Measurements from ENCODE around the gene DCDC2B. TPM values are rescaled to one million over a fixed set of nuclear protein-coding genes. Genes with fewer than 3 reads are reported as not detected.

The DCDC2B gene
- total and polyA plus RNA-seq, 2 of the 13 experiments (the other 11 are each of a cell fraction or from before 2014, with no cell fraction given) = not detected

DNA sequence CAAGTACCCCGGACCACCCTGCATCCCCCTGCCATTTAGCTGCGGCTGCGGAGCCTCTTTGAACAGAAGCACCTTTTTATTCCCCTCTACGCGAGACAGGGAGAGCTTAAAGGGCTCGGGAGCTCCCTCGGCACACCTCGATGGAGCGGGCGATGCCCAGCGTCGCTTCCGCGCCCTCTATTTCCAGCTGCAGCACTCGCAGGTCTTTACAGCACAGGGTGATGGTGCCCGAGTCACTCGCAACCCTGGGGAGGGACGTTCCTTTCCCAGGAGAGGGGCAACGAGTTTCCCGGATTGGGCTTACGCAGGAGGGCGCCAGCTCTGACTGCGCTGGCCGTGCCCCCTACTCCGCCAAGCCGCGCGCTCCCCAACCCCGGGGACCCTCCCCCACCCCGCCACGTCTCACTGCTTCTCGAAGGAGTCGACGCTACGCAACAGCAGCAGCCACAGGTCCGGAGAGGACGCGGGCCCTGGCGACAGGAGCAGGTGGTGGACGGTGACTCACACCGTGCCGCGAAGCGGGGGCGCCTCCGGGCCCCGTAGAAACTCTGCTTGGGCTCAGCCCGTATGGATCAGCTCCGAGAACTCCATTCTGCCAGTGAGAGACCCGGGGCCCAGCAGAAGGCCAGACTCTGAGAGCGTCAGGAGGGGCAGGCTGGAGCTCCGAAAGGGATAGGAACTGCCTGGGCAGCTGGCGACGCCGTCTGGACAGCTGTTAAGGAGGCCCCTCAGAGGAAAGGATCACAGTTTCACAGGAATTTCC, 32.3 kb downstream of the DCDC2B start (continued):
- TF ChIP-seq, protein P1, sequence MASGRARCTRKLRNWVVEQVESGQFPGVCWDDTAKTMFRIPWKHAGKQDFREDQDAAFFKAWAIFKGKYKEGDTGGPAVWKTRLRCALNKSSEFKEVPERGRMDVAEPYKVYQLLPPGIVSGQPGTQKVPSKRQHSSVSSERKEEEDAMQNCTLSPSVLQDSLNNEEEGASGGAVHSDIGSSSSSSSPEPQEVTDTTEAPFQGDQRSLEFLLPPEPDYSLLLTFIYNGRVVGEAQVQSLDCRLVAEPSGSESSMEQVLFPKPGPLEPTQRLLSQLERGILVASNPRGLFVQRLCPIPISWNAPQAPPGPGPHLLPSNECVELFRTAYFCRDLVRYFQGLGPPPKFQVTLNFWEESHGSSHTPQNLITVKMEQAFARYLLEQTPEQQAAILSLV (CRISPR knock-in tag; IDR thresholded peaks at IDR 0.05; ENCODE audit: borderline replicate concordance) = no peak
- TF ChIP-seq ZNF343 (CRISPR knock-in tag; IDR thresholded peaks at IDR 0.05) (0 out of 2 replicates have a peak, but pooled peaks have one; percentile 44), MEIS2 (CRISPR knock-in tag; IDR thresholded peaks at IDR 0.05) (0 out of 2 replicates have a peak, but pooled peaks have one; percentile 56), ZNF20 (CRISPR knock-in tag; IDR thresholded peaks at IDR 0.05) (no peak), ZFP36 (IDR thresholded peaks at IDR 0.05; ENCODE audit: borderline replicate concordance, low read depth, low read length, partially characterized antibody) (no peak), SP2 (CRISPR knock-in tag; IDR thresholded peaks at IDR 0.05) (peak; percentile 30; the same call in 1 of the 2 replicates), ZNF703 (CRISPR knock-in tag; IDR thresholded peaks at IDR 0.05; ENCODE audit: borderline replicate concordance) (peak; percentile 69; the same call in 1 of the 2 replicates)
- TF ChIP-seq, protein P2, sequence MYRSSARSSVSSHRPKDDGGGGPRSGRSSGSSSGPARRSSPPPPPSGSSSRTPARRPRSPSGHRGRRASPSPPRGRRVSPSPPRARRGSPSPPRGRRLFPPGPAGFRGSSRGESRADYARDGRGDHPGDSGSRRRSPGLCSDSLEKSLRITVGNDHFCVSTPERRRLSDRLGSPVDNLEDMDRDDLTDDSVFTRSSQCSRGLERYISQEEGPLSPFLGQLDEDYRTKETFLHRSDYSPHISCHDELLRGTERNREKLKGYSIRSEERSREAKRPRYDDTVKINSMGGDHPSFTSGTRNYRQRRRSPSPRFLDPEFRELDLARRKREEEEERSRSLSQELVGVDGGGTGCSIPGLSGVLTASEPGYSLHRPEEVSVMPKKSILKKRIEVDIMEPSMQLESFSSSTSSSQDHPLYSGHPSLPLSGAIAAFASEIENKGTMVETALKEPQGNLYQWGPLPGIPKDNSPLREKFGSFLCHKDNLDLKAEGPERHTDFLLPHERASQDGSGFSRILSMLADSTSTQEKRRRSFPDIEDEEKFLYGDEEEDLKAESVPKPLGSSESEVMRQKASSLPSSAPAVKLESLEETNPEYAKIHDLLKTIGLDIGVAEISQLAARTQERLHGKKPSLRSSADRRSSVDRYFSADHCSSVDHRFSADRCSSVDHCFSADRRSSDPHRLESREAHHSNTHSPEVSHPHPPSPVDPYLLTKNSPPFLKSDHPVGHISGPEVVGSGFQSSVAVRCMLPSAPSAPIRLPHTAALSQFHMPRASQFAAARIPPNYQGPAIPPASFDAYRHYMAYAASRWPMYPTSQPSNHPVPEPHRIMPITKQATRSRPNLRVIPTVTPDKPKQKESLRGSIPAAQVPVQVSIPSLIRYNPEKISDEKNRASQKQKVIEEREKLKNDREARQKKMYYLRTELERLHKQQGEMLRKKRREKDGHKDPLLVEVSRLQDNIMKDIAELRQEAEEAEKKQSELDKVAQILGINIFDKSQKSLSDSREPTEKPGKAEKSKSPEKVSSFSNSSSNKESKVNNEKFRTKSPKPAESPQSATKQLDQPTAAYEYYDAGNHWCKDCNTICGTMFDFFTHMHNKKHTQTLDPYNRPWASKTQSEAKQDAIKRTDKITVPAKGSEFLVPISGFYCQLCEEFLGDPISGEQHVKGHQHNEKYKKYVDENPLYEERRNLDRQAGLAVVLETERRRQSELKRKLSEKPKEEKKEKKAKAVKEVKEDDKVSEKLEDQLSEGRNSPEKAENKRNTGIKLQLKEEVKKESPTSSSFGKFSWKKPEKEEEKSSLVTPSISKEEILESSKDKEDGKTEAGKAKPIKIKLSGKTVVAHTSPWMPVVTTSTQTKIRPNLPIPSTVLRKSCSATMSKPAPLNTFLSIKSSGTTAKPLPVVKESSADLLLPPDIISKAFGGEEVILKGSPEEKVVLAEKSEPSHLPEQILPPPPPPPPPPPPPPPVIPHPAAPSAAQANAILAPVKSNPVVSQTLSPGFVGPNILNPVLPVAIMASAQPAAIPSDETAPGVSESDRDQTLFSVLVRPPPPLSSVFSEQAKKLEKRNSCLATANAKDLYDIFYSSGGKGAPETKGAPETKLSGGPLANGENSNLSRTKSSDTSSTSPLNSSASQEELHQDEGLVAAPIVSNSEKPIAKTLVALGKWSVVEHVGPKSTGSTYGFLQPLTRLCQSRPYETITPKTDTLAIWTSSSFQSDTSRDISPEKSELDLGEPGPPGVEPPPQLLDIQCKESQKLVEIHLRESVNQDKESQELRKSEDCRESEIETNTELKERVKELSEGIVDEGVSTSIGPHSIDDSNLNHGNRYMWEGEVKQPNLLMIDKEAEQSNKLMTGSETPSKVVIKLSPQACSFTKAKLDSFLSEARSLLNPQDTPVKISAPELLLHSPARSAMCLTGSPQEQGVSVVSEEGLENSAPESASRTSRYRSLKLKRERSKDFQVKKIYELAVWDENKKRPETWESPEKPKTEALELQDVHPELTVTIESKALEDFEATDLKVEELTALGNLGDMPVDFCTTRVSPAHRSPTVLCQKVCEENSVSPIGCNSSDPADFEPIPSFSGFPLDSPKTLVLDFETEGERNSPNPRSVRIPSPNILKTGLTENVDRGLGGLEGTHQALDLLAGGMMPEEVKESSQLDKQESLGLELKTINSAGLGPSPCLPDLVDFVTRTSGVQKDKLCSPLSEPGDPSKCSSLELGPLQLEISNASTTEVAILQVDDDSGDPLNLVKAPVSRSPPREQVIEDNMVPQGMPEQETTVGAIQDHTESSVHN (CRISPR knock-in tag; IDR thresholded peaks at IDR 0.05) = peak; percentile 57; the same call in 1 of the 2 replicates
- TF ChIP-seq, protein P3, sequence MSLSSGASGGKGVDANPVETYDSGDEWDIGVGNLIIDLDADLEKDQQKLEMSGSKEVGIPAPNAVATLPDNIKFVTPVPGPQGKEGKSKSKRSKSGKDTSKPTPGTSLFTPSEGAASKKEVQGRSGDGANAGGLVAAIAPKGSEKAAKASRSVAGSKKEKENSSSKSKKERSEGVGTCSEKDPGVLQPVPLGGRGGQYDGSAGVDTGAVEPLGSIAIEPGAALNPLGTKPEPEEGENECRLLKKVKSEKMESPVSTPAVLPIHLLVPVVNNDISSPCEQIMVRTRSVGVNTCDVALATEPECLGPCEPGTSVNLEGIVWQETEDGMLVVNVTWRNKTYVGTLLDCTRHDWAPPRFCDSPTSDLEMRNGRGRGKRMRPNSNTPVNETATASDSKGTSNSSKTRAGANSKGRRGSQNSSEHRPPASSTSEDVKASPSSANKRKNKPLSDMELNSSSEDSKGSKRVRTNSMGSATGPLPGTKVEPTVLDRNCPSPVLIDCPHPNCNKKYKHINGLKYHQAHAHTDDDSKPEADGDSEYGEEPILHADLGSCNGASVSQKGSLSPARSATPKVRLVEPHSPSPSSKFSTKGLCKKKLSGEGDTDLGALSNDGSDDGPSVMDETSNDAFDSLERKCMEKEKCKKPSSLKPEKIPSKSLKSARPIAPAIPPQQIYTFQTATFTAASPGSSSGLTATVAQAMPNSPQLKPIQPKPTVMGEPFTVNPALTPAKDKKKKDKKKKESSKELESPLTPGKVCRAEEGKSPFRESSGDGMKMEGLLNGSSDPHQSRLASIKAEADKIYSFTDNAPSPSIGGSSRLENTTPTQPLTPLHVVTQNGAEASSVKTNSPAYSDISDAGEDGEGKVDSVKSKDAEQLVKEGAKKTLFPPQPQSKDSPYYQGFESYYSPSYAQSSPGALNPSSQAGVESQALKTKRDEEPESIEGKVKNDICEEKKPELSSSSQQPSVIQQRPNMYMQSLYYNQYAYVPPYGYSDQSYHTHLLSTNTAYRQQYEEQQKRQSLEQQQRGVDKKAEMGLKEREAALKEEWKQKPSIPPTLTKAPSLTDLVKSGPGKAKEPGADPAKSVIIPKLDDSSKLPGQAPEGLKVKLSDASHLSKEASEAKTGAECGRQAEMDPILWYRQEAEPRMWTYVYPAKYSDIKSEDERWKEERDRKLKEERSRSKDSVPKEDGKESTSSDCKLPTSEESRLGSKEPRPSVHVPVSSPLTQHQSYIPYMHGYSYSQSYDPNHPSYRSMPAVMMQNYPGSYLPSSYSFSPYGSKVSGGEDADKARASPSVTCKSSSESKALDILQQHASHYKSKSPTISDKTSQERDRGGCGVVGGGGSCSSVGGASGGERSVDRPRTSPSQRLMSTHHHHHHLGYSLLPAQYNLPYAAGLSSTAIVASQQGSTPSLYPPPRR (CRISPR knock-in tag; IDR thresholded peaks at IDR 0.05; ENCODE audit: borderline replicate concordance) = peak; percentile 65
- TF ChIP-seq, protein P4, sequence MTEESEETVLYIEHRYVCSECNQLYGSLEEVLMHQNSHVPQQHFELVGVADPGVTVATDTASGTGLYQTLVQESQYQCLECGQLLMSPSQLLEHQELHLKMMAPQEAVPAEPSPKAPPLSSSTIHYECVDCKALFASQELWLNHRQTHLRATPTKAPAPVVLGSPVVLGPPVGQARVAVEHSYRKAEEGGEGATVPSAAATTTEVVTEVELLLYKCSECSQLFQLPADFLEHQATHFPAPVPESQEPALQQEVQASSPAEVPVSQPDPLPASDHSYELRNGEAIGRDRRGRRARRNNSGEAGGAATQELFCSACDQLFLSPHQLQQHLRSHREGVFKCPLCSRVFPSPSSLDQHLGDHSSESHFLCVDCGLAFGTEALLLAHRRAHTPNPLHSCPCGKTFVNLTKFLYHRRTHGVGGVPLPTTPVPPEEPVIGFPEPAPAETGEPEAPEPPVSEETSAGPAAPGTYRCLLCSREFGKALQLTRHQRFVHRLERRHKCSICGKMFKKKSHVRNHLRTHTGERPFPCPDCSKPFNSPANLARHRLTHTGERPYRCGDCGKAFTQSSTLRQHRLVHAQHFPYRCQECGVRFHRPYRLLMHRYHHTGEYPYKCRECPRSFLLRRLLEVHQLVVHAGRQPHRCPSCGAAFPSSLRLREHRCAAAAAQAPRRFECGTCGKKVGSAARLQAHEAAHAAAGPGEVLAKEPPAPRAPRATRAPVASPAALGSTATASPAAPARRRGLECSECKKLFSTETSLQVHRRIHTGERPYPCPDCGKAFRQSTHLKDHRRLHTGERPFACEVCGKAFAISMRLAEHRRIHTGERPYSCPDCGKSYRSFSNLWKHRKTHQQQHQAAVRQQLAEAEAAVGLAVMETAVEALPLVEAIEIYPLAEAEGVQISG (CRISPR knock-in tag; IDR thresholded peaks at IDR 0.05) = peak; percentile 66
